ENCODE data around the gene TESK2. TPM values are rescaled to one million over a fixed set of nuclear protein-coding genes. Genes with fewer than 3 reads are reported as not detected.
"Not testable (repeated sequence)": the region's sequence is repeated elsewhere in the genome, so short reads cannot be mapped to it uniquely, and the experiment has no call there.

Gene TESK2
- total RNA-seq, 1 donor from 2014 or later, result 13.5 TPM

- H3K4me1 ChIP-seq, result peaks cover 9% of the 10 kb centered on the region
- intact Hi-C loops (cut with DNase I), result no loop called here
- no peaks in the 10 kb centered on the region for H3K9me3 ChIP-seq
- H3K27me3 ChIP-seq, result no peaks in the 10 kb centered on the region
- DNase-seq (ENCODE audit: extremely low spot score in 2 of 2), result no peak
- no peak overlapping the region for H3K4me3 ChIP-seq
- TF ChIP-seq CTCF (IDR thresholded peaks at IDR 0.05) (no peak), POLR2A (IDR thresholded peaks at IDR 0.05) (no peak)
- no peak overlapping the region for H3K27ac ChIP-seq
- no peaks in the 10 kb centered on the region for H3K36me3 ChIP-seq
These were observed 95.9 kb downstream of the TESK2 start for GRCh38 chr1:45395051-45395450.

- no peak for TF ChIP-seq POLR2A (IDR thresholded peaks at IDR 0.05)
- no peak for TF ChIP-seq POLR2AphosphoS5 (IDR thresholded peaks at IDR 0.05; ENCODE audit: insufficient read depth in 1 of 2, low read depth in 1 of 2)
- no peak for TF ChIP-seq CTCF (IDR thresholded peaks at IDR 0.05)
- no peak for DNase-seq (ENCODE audit: extremely low spot score in 2 of 2)
- peaks cover 9% of the 10 kb centered on the region for H3K4me1 ChIP-seq
- intact Hi-C loops (cut with DNase I), result no loop called here
- H3K36me3 ChIP-seq, result no peaks in the 10 kb centered on the region
- no peak overlapping the region for H3K27ac ChIP-seq
- no peak overlapping the region for H3K4me3 ChIP-seq
- H3K9me3 ChIP-seq, result no peaks in the 10 kb centered on the region
- H3K27me3 ChIP-seq, result no peaks in the 10 kb centered on the region
These were observed 96.6 kb downstream of the TESK2 start for GRCh38 chr1:45394342-45394741.

GRCh38 chr1:45393718-45394302 lies 97.2 kb downstream of the TESK2 start:
- Histone ChIP-seq H3K9me3 (no peaks in the 10 kb centered on the region), H3K4me1 (peaks cover 9% of the 10 kb centered on the region), H3K4me3 (no peak overlapping the region), H3K36me3 (no peaks in the 10 kb centered on the region), H3K27me3 (no peaks in the 10 kb centered on the region), H3K27ac (no peak overlapping the region)
- intact Hi-C loops (cut with DNase I), result no loop called here
- TF ChIP-seq POLR2AphosphoS5 (IDR thresholded peaks at IDR 0.05; ENCODE audit: insufficient read depth in 1 of 2, low read depth in 1 of 2), result no peak
- no peak for TF ChIP-seq POLR2A (IDR thresholded peaks at IDR 0.05)
- TF ChIP-seq CTCF (IDR thresholded peaks at IDR 0.05), result no peak
- no peak for DNase-seq (ENCODE audit: extremely low spot score in 2 of 2)

GRCh38 chr1:45386219-45386618 lies 104.7 kb downstream of the TESK2 start:
- Histone ChIP-seq H3K36me3 (no peaks in the 10 kb centered on the region), H3K4me1 (no peaks in the 10 kb centered on the region), H3K27ac (no peak overlapping the region), H3K9me3 (no peaks in the 10 kb centered on the region), H3K4me3 (no peak overlapping the region), H3K27me3 (no peaks in the 10 kb centered on the region)
- DNase-seq (ENCODE audit: extremely low spot score in 2 of 2), result no peak
- intact Hi-C loops (cut with DNase I), result no loop called here
- TF ChIP-seq CTCF (IDR thresholded peaks at IDR 0.05) (no peak), POLR2AphosphoS5 (IDR thresholded peaks at IDR 0.05; ENCODE audit: insufficient read depth in 1 of 2, low read depth in 1 of 2) (no peak), POLR2A (IDR thresholded peaks at IDR 0.05) (no peak)

- no peaks in the 10 kb centered on the region for H3K27me3 ChIP-seq
- intact Hi-C loops (cut with DNase I), result no loop called here
- no peak for TF ChIP-seq POLR2A (IDR thresholded peaks at IDR 0.05)
- TF ChIP-seq POLR2AphosphoS5 (IDR thresholded peaks at IDR 0.05; ENCODE audit: insufficient read depth in 1 of 2, low read depth in 1 of 2), result no peak
- TF ChIP-seq CTCF (IDR thresholded peaks at IDR 0.05), result no peak
- DNase-seq (ENCODE audit: extremely low spot score in 2 of 2), result no peak
- H3K9me3 ChIP-seq, result no peaks in the 10 kb centered on the region
- H3K4me1 ChIP-seq, result no peaks in the 10 kb centered on the region
- H3K4me3 ChIP-seq, result no peak overlapping the region
- H3K27ac ChIP-seq, result no peak overlapping the region
- H3K36me3 ChIP-seq, result no peaks in the 10 kb centered on the region
These were observed 105.7 kb downstream of the TESK2 start for GRCh38 chr1:45385302-45385701.

- DNase-seq (ENCODE audit: extremely low spot score in 2 of 2); H3K4me1 ChIP-seq; intact Hi-C loops (cut with DNase I); H3K27me3 ChIP-seq; H3K4me3 ChIP-seq; H3K36me3 ChIP-seq; H3K27ac ChIP-seq; H3K9me3 ChIP-seq: not testable (repeated sequence)
These were observed 106.8 kb downstream of the TESK2 start for GRCh38 chr1:45384213-45384612.
